IMR-90 (cell line): ENCODE results near the gene GNG7. TPM values are rescaled to one million over a fixed set of nuclear protein-coding genes. Genes with fewer than 3 reads are reported as not detected.

Experiments used
- ATAC-seq: fragments of 200-7000 bp; cut with Tn5 transposase; 2 replicates; pipeline ENCODE4 v1.9.1; 2020; ENCODE audit warnings: low read depth, mild to moderate bottlenecking, moderate library complexity
- BruUV-seq: library from RNA; stranded (reverse); fragments of 400-500 nt; replicated peaks from 2 replicates; lab custom pipeline; 2021; lab: Mats Ljungman, UMichigan
- CTCF ChIA-PET: fragments of 300-600 bp; formaldehyde crosslinking; extraction: SDS; loops from one replicate; lab custom pipeline; 2021; ENCODE audit warnings: antibody characterized with exemption; lab: Yijun Ruan, JAX
- POLR2A ChIA-PET: fragments of 300-600 bp; sonication (Branson Sonifier 250); formaldehyde crosslinking; loops from one replicate; lab custom pipeline; 2022; ENCODE audit warnings: antibody characterized with exemption; ENCODE audit not compliant: unreplicated experiment; lab: Charles Lee
- DNase-seq: peaks from one replicate; pipeline ENCODE4 v3.0.0; 2013
- H2AFZ ChIP-seq: replicated peaks from 2 replicates; pipeline ENCODE3; 2013; ENCODE audit warnings: low read length, mild to moderate bottlenecking; ENCODE audit not compliant: poor library complexity
- H2AK5ac ChIP-seq: 2 replicates; pipeline ENCODE4 v1.6.1; 2013; ENCODE audit warnings: low read depth, low read length, inconsistent platforms
- H2AK9ac ChIP-seq: replicated peaks from 2 replicates; pipeline ENCODE3; 2013; ENCODE audit warnings: mild to moderate bottlenecking, low read depth, low read length, moderate library complexity; ENCODE audit not compliant: poor library complexity
- H2BK120ac ChIP-seq: 2 replicates; pipeline ENCODE4 v1.6.1; 2013; ENCODE audit warnings: low read depth, low read length, inconsistent platforms
- H2BK15ac ChIP-seq: 3 replicates; pipeline ENCODE4 v1.6.1; 2013; ENCODE audit warnings: low read depth, low read length, inconsistent platforms
- H2BK20ac ChIP-seq: 2 replicates; pipeline ENCODE4 v1.6.1; 2013; ENCODE audit warnings: low read depth, mild to moderate bottlenecking, inconsistent platforms, low read length, moderate library complexity
- H2BK5ac ChIP-seq: 2 replicates; pipeline ENCODE4 v1.6.1; 2013; ENCODE audit warnings: mild to moderate bottlenecking, low read depth, low read length, inconsistent platforms; ENCODE audit not compliant: poor library complexity, severe bottlenecking
- H3K14ac ChIP-seq: replicated peaks from 2 replicates; pipeline ENCODE4 v1.6.1; 2013; ENCODE audit warnings: low read depth, low read length, inconsistent platforms
- H3K18ac ChIP-seq: 2 replicates; pipeline ENCODE4 v1.6.1; 2013; ENCODE audit warnings: low read depth, low read length, control low read depth
- H3K23ac ChIP-seq: 2 replicates; pipeline ENCODE4 v1.6.1; 2013; ENCODE audit warnings: low read depth, low read length, inconsistent platforms
- H3K27ac ChIP-seq: 2 replicates; pipeline ENCODE4 v1.5.1; 2013; ENCODE audit warnings: mild to moderate bottlenecking, control low read depth, low read length; ENCODE audit not compliant: insufficient read depth
- H3K27me3 ChIP-seq: 2 replicates; pipeline ENCODE4 v1.6.1; 2013; ENCODE audit warnings: low read length; ENCODE audit not compliant: control insufficient read depth, insufficient read depth
- H3K36me3 ChIP-seq: 2 replicates; pipeline ENCODE4 v1.6.1; 2013; ENCODE audit warnings: low read length, mixed read lengths; ENCODE audit not compliant: control insufficient read depth, insufficient read depth
- H3K4ac ChIP-seq: 2 replicates; pipeline ENCODE4 v1.6.1; 2013; ENCODE audit warnings: low read depth, low read length, inconsistent platforms
- H3K4me1 ChIP-seq: 2 replicates; pipeline ENCODE4 v1.6.1; 2013; ENCODE audit warnings: low read length, mixed read lengths; ENCODE audit not compliant: control insufficient read depth, insufficient read depth
- H3K4me2 ChIP-seq: 2 replicates; pipeline ENCODE4 v1.6.1; 2013; ENCODE audit warnings: low read depth, mild to moderate bottlenecking, control low read depth, low read length, moderate library complexity
- H3K4me3 ChIP-seq: 2 replicates; pipeline ENCODE4 v1.5.1; 2013; ENCODE audit warnings: low read depth, mild to moderate bottlenecking, control low read depth, low read length, moderate library complexity; ENCODE audit not compliant: insufficient read depth
- H3K56ac ChIP-seq: 2 replicates; pipeline ENCODE4 v1.6.1; 2013; ENCODE audit warnings: low read length, inconsistent platforms; ENCODE audit not compliant: insufficient read depth; ENCODE audit errors: extremely low read depth
- H3K79me1 ChIP-seq, 2 experiments: 2 replicates each; pipeline ENCODE4 v1.6.1; 2013; ENCODE audit warnings: low read length in 2 of 2, inconsistent platforms in 1 of 2, low read depth in 1 of 2
- H3K9ac ChIP-seq: 2 replicates; pipeline ENCODE4 v1.6.1; 2013; ENCODE audit warnings: low read depth, low read length, control low read depth
- H3K9me1 ChIP-seq: 2 replicates; pipeline ENCODE4 v1.6.1; 2013; ENCODE audit warnings: low read length, inconsistent platforms; ENCODE audit not compliant: insufficient read depth
- H3K9me3 ChIP-seq: 2 replicates; pipeline ENCODE4 v1.6.1; 2013; ENCODE audit warnings: low read length; ENCODE audit not compliant: control insufficient read depth, insufficient read depth
- H4K20me1 ChIP-seq: 2 replicates; pipeline ENCODE4 v1.6.1; 2013; ENCODE audit warnings: low read length, inconsistent platforms; ENCODE audit not compliant: insufficient read depth
- H4K5ac ChIP-seq: 2 replicates; pipeline ENCODE4 v1.6.1; 2013; ENCODE audit warnings: mild to moderate bottlenecking, low read depth, low read length, control low read depth
- H4K8ac ChIP-seq, 2 experiments: 2 replicates each; pipeline ENCODE4 v1.6.1; 2013; ENCODE audit warnings: low read depth in 2 of 2, low read length in 2 of 2, control low read depth in 1 of 2, inconsistent platforms in 1 of 2
- H4K91ac ChIP-seq: 2 replicates; pipeline ENCODE4 v1.6.1; 2013; ENCODE audit warnings: low read depth, low read length, inconsistent platforms; ENCODE audit not compliant: insufficient read depth
- BHLHE40 ChIP-seq: fragments of 150-350 bp; IDR thresholded peaks from 2 replicates; pipeline ENCODE4 v1.6.1; 2016; ENCODE audit warnings: mild to moderate bottlenecking, low read depth, low read length
- CEBPB ChIP-seq: IDR thresholded peaks from 2 replicates; pipeline ENCODE4 v1.6.1; 2012; ENCODE audit warnings: low read depth, low read length, improper control_type of control experiment
- FOS ChIP-seq: fragments of 150-350 bp; IDR thresholded peaks from 2 replicates; pipeline ENCODE4 v1.6.1; 2016; ENCODE audit warnings: low read depth, low read length
- MAFK ChIP-seq: IDR thresholded peaks from 2 replicates; pipeline ENCODE4 v1.6.1; 2012; ENCODE audit warnings: low read depth, low read length, improper control_type of control experiment
- MXI1 ChIP-seq: IDR thresholded peaks from 2 replicates; pipeline ENCODE4 v1.6.1; 2012; ENCODE audit warnings: low read depth, mild to moderate bottlenecking, low read length, moderate library complexity, borderline replicate concordance
- NFE2L2 ChIP-seq: fragments of 150-350 bp; IDR thresholded peaks from 2 replicates; pipeline ENCODE4 v1.6.1; 2016; ENCODE audit warnings: low read depth, mild to moderate bottlenecking, low read length
- POLR2A ChIP-seq: IDR thresholded peaks from 2 replicates; pipeline ENCODE4 v1.6.1; 2012; ENCODE audit warnings: mild to moderate bottlenecking, low read depth, low read length
- RFX5 ChIP-seq: IDR thresholded peaks from 2 replicates; pipeline ENCODE4 v1.8.0; 2012; ENCODE audit warnings: low read depth, mild to moderate bottlenecking, low read length, moderate library complexity
- SMC3 ChIP-seq: fragments of 150-350 bp; IDR thresholded peaks from 2 replicates; pipeline ENCODE4 v1.6.1; 2016; ENCODE audit warnings: low read depth, mild to moderate bottlenecking, antibody characterized with exemption, low read length, moderate library complexity
- WGBS, 2 experiments: methylation state at CpG; one replicate each; pipeline versions ENCODE4 v1.1.5 to v1.1.7; 2013; ENCODE audit warnings: missing lambda C conversion rate in 2 of 2; ENCODE audit not compliant: insufficient read length in 1 of 2; ENCODE audit errors: extremely low coverage in 2 of 2; 5-methylcytosine and 5-hydroxymethylcytosine counted together
- dilution Hi-C: fragments of 300-500 bp; cut with HindIII; formaldehyde crosslinking; loops from one replicate; pipeline ENCODE4 v1.14.3; 2018; ENCODE audit warnings: low sequenced_read_pairs; ENCODE audit not compliant: unreplicated experiment
- in situ Hi-C: fragments of 300-500 bp; cut with MboI; formaldehyde crosslinking; loops from 3 replicates; pipeline ENCODE4 v1.14.3; 2019; ENCODE audit warnings: low sequenced_read_pairs, inconsistent platforms, mixed read lengths
- intact Hi-C: fragments of 100-400 bp; cut with micrococcal nuclease; formaldehyde crosslinking; loops from 2 replicates; pipeline ENCODE4 v1.10.0; 2022
- polyA plus RNA-seq, 3 experiments: library from polyadenylated mRNA; depleted of rRNA; stranded (reverse); fragments of >200 nt; gene quantifications; 2 replicates each; pipeline ENCODE4 v1.2.3, GENCODE V29; 2012; ENCODE audit warnings: low replicate concordance in 1 of 3
- total RNA-seq: library from RNA; depleted of rRNA; stranded (reverse); fragments of >200 nt; gene quantifications from 2 replicates; pipeline ENCODE4 v1.2.3, GENCODE V29; 2012
- TF ChIP-seq, protein P1 (sequence below): conservative IDR thresholded peaks from 2 replicates; pipeline ENCODE4 v1.5.1; 2012; ENCODE audit warnings: mild to moderate bottlenecking, low read depth, low read length, improper control_type of control experiment
- TF ChIP-seq, protein P2 (sequence below): fragments of 150-350 bp; IDR thresholded peaks from 2 replicates; pipeline ENCODE4 v1.6.1; 2016; ENCODE audit warnings: low read depth, mild to moderate bottlenecking, low read length, moderate library complexity, borderline replicate concordance

The GNG7 gene
- total and polyA plus RNA-seq, 2 of the 4 experiments (the other 2 are of a cell fraction): under 0.01 to 0.21 TPM

DNA sequence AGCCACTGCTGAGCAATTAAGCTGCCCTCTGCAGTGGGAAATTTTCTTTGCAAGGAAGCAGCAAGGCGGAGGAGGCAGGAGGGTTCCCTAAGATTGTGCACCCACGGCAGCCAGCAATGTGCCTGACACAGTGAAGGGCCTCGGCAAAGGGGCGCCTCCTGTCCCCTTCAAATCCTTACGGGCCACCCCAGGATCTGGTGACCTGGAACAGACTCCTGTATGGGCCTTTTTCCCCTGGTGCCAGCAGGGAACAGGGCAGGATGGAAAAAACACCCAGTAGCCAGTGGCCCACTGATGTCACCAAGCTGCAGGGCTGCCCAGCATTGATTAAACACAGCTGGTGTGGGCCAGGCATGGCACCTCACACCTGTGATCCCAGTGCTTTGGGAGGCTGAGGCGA, 86.7 kb downstream of the GNG7 start:
- H3K9me1 ChIP-seq: 0 out of 2 replicates have a peak, but pooled peaks cover 3% of the 10 kb centered on the region
- no peak overlapping the region for H4K91ac ChIP-seq
- H3K18ac ChIP-seq: no peak overlapping the region
- H2BK20ac ChIP-seq: no peak overlapping the region
- H3K27me3 ChIP-seq: no peaks in the 10 kb centered on the region; the same call in 1 of the 2 replicates
- H3K14ac ChIP-seq: no peak overlapping the region
- H3K23ac ChIP-seq: no peak overlapping the region
- 90% methylated on average over 6 of the region's 6 CpGs; no CpG with 5 or more reads in 1 of the 2 experiments for WGBS, 2 experiments
- H3K56ac ChIP-seq: no peak overlapping the region
- H3K79me1 ChIP-seq: no peaks in the 10 kb centered on the region
- dilution Hi-C loops: no loop called here
- H3K4me3 ChIP-seq: no peak overlapping the region
- H2AFZ ChIP-seq: no peak overlapping the region
- no peak for DNase-seq
- no peak overlapping the region for H3K4me2 ChIP-seq
- H3K9me3 ChIP-seq: peaks cover 3% of the 10 kb centered on the region; the same call in 1 of the 2 replicates
- no TSS peak for BruUV-seq
- no peaks in the 10 kb centered on the region for H4K20me1 ChIP-seq
- intact Hi-C loops: no loop called here
- H2AK9ac ChIP-seq: no peak overlapping the region
- H4K8ac ChIP-seq: no peak overlapping the region
- no peak overlapping the region for H2BK15ac ChIP-seq
- no peak overlapping the region for H4K5ac ChIP-seq
- TF ChIP-seq BHLHE40 (no peak), CEBPB (no peak), POLR2A (no peak), FOS (no peak), SMC3 (no peak), MXI1 (no peak), RFX5 (no peak), NFE2L2 (no peak), MAFK (no peak)
- TF ChIP-seq, protein P1, sequence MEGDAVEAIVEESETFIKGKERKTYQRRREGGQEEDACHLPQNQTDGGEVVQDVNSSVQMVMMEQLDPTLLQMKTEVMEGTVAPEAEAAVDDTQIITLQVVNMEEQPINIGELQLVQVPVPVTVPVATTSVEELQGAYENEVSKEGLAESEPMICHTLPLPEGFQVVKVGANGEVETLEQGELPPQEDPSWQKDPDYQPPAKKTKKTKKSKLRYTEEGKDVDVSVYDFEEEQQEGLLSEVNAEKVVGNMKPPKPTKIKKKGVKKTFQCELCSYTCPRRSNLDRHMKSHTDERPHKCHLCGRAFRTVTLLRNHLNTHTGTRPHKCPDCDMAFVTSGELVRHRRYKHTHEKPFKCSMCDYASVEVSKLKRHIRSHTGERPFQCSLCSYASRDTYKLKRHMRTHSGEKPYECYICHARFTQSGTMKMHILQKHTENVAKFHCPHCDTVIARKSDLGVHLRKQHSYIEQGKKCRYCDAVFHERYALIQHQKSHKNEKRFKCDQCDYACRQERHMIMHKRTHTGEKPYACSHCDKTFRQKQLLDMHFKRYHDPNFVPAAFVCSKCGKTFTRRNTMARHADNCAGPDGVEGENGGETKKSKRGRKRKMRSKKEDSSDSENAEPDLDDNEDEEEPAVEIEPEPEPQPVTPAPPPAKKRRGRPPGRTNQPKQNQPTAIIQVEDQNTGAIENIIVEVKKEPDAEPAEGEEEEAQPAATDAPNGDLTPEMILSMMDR: no peak
- TF ChIP-seq, protein P2, sequence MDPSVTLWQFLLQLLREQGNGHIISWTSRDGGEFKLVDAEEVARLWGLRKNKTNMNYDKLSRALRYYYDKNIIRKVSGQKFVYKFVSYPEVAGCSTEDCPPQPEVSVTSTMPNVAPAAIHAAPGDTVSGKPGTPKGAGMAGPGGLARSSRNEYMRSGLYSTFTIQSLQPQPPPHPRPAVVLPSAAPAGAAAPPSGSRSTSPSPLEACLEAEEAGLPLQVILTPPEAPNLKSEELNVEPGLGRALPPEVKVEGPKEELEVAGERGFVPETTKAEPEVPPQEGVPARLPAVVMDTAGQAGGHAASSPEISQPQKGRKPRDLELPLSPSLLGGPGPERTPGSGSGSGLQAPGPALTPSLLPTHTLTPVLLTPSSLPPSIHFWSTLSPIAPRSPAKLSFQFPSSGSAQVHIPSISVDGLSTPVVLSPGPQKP: no peak
- ChIA-PET CTCF (interaction anchor here (0.6 kb wide), 1 partner anchor 168 kb away, joined by 3 read pairs; no protein-coding TSS in a partner anchor), POLR2A (no interaction called here)
- no peak overlapping the region for H3K4ac ChIP-seq
- no peak overlapping the region for H3K27ac ChIP-seq
- no peak overlapping the region for H2AK5ac ChIP-seq
- H2BK120ac ChIP-seq: no peak overlapping the region
- H3K36me3 ChIP-seq: no peaks in the 10 kb centered on the region
- peaks cover 3% of the 10 kb centered on the region for H3K4me1 ChIP-seq
- no peak overlapping the region for H3K9ac ChIP-seq
- no peak overlapping the region for H2BK5ac ChIP-seq
- no peak for ATAC-seq
- in situ Hi-C loops: loop anchor here (10.0 kb wide), 1 partner anchor 341 kb away; no protein-coding TSS in a partner anchor
